ENCODE results near the gene CABP7. TPM values are rescaled to one million over a fixed set of nuclear protein-coding genes. Genes with fewer than 3 reads are reported as not detected.

The CABP7 gene
- total RNA-seq, 2 donors from 2014 or later = not detected

- no peak overlapping the region for H3K27ac ChIP-seq
- H3K27me3 ChIP-seq = no peaks in the 10 kb centered on the region
- no peak for TF ChIP-seq CTCF (IDR thresholded peaks at IDR 0.05)
- H3K4me1 ChIP-seq = no peaks in the 10 kb centered on the region
- no peak overlapping the region for H3K4me3 ChIP-seq
- peaks cover 7% of the 10 kb centered on the region for H3K36me3 ChIP-seq
- DNase-seq (ENCODE audit: low spot score) = no peak
- no peaks in the 10 kb centered on the region for H3K9me3 ChIP-seq
These were observed 11.5 kb downstream of the CABP7 start for GRCh38 chr22:29731058-29731850.

- H3K4me1 ChIP-seq = no peaks in the 10 kb centered on the region
- no peak for DNase-seq (ENCODE audit: low spot score)
- H3K9me3 ChIP-seq = no peaks in the 10 kb centered on the region
- H3K27me3 ChIP-seq = no peaks in the 10 kb centered on the region
- H3K4me3 ChIP-seq = no peak overlapping the region
- no peak for TF ChIP-seq CTCF (IDR thresholded peaks at IDR 0.05)
- peaks cover 7% of the 10 kb centered on the region for H3K36me3 ChIP-seq
- no peak overlapping the region for H3K27ac ChIP-seq
These were observed 13.1 kb downstream of the CABP7 start for GRCh38 chr22:29732883-29733282.

GRCh38 chr22:29733362-29734201 is 13.8 kb downstream of the CABP7 start:
- no peak for DNase-seq (ENCODE audit: low spot score)
- H3K27ac ChIP-seq = no peak overlapping the region
- H3K9me3 ChIP-seq = no peaks in the 10 kb centered on the region
- H3K4me3 ChIP-seq = no peak overlapping the region
- no peaks in the 10 kb centered on the region for H3K4me1 ChIP-seq
- peaks cover 7% of the 10 kb centered on the region for H3K36me3 ChIP-seq
- H3K27me3 ChIP-seq = no peaks in the 10 kb centered on the region
- no peak for TF ChIP-seq CTCF (IDR thresholded peaks at IDR 0.05)

GRCh38 chr22:29734406-29734805 is 14.6 kb downstream of the CABP7 start:
- Histone ChIP-seq H3K27me3 (no peaks in the 10 kb centered on the region), H3K4me3 (no peak overlapping the region), H3K4me1 (no peaks in the 10 kb centered on the region), H3K9me3 (no peaks in the 10 kb centered on the region), H3K27ac (no peak overlapping the region), H3K36me3 (peaks cover 13% of the 10 kb centered on the region)
- no peak for DNase-seq (ENCODE audit: low spot score)
- TF ChIP-seq CTCF (IDR thresholded peaks at IDR 0.05) = no peak

- Histone ChIP-seq H3K9me3 (no peaks in the 10 kb centered on the region), H3K27ac (no peak overlapping the region), H3K36me3 (peaks cover 18% of the 10 kb centered on the region), H3K4me1 (no peaks in the 10 kb centered on the region), H3K4me3 (no peak overlapping the region), H3K27me3 (no peaks in the 10 kb centered on the region)
- no peak for TF ChIP-seq CTCF (IDR thresholded peaks at IDR 0.05)
- DNase-seq (ENCODE audit: low spot score) = no peak
These were observed 15.0 kb downstream of the CABP7 start for GRCh38 chr22:29734838-29735237.
